Measurements from ENCODE around the gene PPP6R3.

PPP6R3 gene

GRCh38 chr11:68498903-68499883, 38.6 kb downstream of the PPP6R3 start:
- no peak for ATAC-seq
- TF ChIP-seq ZNF70 (CRISPR knock-in tag; IDR thresholded peaks at IDR 0.05) = no peak
- no peak for TF ChIP-seq POU6F1 (CRISPR knock-in tag; IDR thresholded peaks at IDR 0.05; ENCODE audit: borderline replicate concordance, low read depth)
- no peak for TF ChIP-seq TSHZ2 (CRISPR knock-in tag; IDR thresholded peaks at IDR 0.05)
- no peak for TF ChIP-seq TOX (CRISPR knock-in tag; IDR thresholded peaks at IDR 0.05; ENCODE audit: borderline replicate concordance)
- no peak for TF ChIP-seq OSR1 (CRISPR knock-in tag; IDR thresholded peaks at IDR 0.05)

GRCh38 chr11:68500206-68500605, 39.7 kb downstream of the PPP6R3 start:
- TF ChIP-seq ZC3H10 (CRISPR knock-in tag; IDR thresholded peaks at IDR 0.05) (no peak), CREB5 (CRISPR knock-in tag; IDR thresholded peaks at IDR 0.05; ENCODE audit: low read depth) (no peak), BACH2 (CRISPR knock-in tag; IDR thresholded peaks at IDR 0.05; ENCODE audit: borderline replicate concordance) (no peak), ZNF8 (CRISPR knock-in tag; IDR thresholded peaks at IDR 0.05) (no peak), POU6F1 (CRISPR knock-in tag; IDR thresholded peaks at IDR 0.05; ENCODE audit: borderline replicate concordance, low read depth) (no peak), GLIS3 (CRISPR knock-in tag; IDR thresholded peaks at IDR 0.05) (no peak), PATZ1 (CRISPR knock-in tag; IDR thresholded peaks at IDR 0.05; ENCODE audit: borderline replicate concordance) (no peak), PPARA (CRISPR knock-in tag; IDR thresholded peaks at IDR 0.05; ENCODE audit: borderline replicate concordance) (no peak), ZFP3 (CRISPR knock-in tag; IDR thresholded peaks at IDR 0.05) (no peak), TSHZ2 (CRISPR knock-in tag; IDR thresholded peaks at IDR 0.05) (no peak), TCF4 (CRISPR knock-in tag; IDR thresholded peaks at IDR 0.05; ENCODE audit: borderline replicate concordance) (no peak), ISL1 (CRISPR knock-in tag; IDR thresholded peaks at IDR 0.05) (no peak), OSR1 (CRISPR knock-in tag; IDR thresholded peaks at IDR 0.05) (no peak), SNAI2 (CRISPR knock-in tag; IDR thresholded peaks at IDR 0.05) (no peak), ARNTL (CRISPR knock-in tag; IDR thresholded peaks at IDR 0.05; ENCODE audit: borderline replicate concordance, low read depth) (no peak), ZNF565 (CRISPR knock-in tag; conservative IDR thresholded peaks at IDR 0.05; ENCODE audit: low read depth) (no peak)
- ATAC-seq = no peak
